Brain microvascular endothelial cell (primary cell): ENCODE data around the gene CRYZ.

Source experiments
- DNase-seq: peaks from one replicate; pipeline ENCODE4 v3.0.0-alpha.2; 2020
- H3K27ac ChIP-seq: fragments of 250-450 bp; sonication (Bioruptor Pico); 2 replicates; pipeline ENCODE4 v1.5.1; 2020; ENCODE audit warnings: mild to moderate bottlenecking, moderate library complexity
- H3K27me3 ChIP-seq: fragments of 250-450 bp; sonication (Bioruptor Pico); replicated peaks from 2 replicates; pipeline ENCODE4 v1.5.1; 2020; ENCODE audit warnings: mild to moderate bottlenecking
- H3K36me3 ChIP-seq: fragments of 250-450 bp; sonication (Bioruptor Pico); replicated peaks from 2 replicates; pipeline ENCODE4 v1.5.1; 2020; ENCODE audit warnings: mild to moderate bottlenecking
- H3K4me3 ChIP-seq: 2 replicates; pipeline ENCODE4 v1.5.1; 2011; ENCODE audit warnings: low read depth, mild to moderate bottlenecking, control low read depth, low read length, moderate library complexity
- CTCF ChIP-seq: IDR thresholded peaks from 2 replicates; pipeline ENCODE4 v1.5.1; 2011; ENCODE audit warnings: low read depth, mild to moderate bottlenecking, moderate library complexity, low read length, control low read depth, inconsistent platforms; ENCODE audit errors: missing control alignments
- in situ Hi-C: cut with HindIII; loops from 2 replicates; pipeline ENCODE4 v1.10.0; 2017; ENCODE audit warnings: low sequenced_read_pairs, low pct_ligation_motif_present

Gene CRYZ

GRCh38 chr1:74690909-74691308 lies 41.9 kb downstream of the CRYZ start:
- H3K27me3 ChIP-seq, result no peaks in the 10 kb centered on the region
- no peak for DNase-seq
- H3K4me3 ChIP-seq, result no peak overlapping the region
- no peaks in the 10 kb centered on the region for H3K36me3 ChIP-seq
- in situ Hi-C loops, result no loop called here
- TF ChIP-seq CTCF, result no peak
- H3K27ac ChIP-seq, result no peak overlapping the region

- Histone ChIP-seq H3K27ac (no peak overlapping the region), H3K4me3 (no peak overlapping the region), H3K27me3 (no peaks in the 10 kb centered on the region), H3K36me3 (no peaks in the 10 kb centered on the region)
- TF ChIP-seq CTCF, result no peak
- no peak for DNase-seq
- in situ Hi-C loops, result no loop called here
These were observed 42.5 kb downstream of the CRYZ start for GRCh38 chr1:74690364-74690696.

GRCh38 chr1:74689621-74690363 lies 43.1 kb downstream of the CRYZ start:
- DNase-seq, result peak; percentile 57
- H3K27ac ChIP-seq, result no peak overlapping the region
- in situ Hi-C loops, result no loop called here

GRCh38 chr1:74686928-74687327 lies 45.9 kb downstream of the CRYZ start:
- no peak overlapping the region for H3K4me3 ChIP-seq
- no peaks in the 10 kb centered on the region for H3K27me3 ChIP-seq
- no peak for DNase-seq
- H3K36me3 ChIP-seq, result no peaks in the 10 kb centered on the region
- H3K27ac ChIP-seq, result no peak overlapping the region
- TF ChIP-seq CTCF, result no peak
- in situ Hi-C loops, result no loop called here

More at GRCh38 chr1:74689621-74690363, 43.1 kb downstream of the CRYZ start:
- no peaks in the 10 kb centered on the region for H3K36me3 ChIP-seq
- no peak overlapping the region for H3K4me3 ChIP-seq
- H3K27me3 ChIP-seq, result no peaks in the 10 kb centered on the region
- TF ChIP-seq CTCF, result peak; percentile 69

- no peaks in the 10 kb centered on the region for H3K27me3 ChIP-seq
- no peaks in the 10 kb centered on the region for H3K36me3 ChIP-seq
- no peak for DNase-seq
- H3K4me3 ChIP-seq, result no peak overlapping the region
- no peak for TF ChIP-seq CTCF
- in situ Hi-C loops, result no loop called here
- H3K27ac ChIP-seq, result no peak overlapping the region
These were observed 48.5 kb downstream of the CRYZ start for GRCh38 chr1:74684301-74684700.

- Histone ChIP-seq H3K27me3 (no peaks in the 10 kb centered on the region), H3K27ac (no peak overlapping the region), H3K36me3 (no peaks in the 10 kb centered on the region), H3K4me3 (no peak overlapping the region)
- in situ Hi-C loops, result no loop called here
- no peak for TF ChIP-seq CTCF
- no peak for DNase-seq
These were observed 49.2 kb downstream of the CRYZ start for GRCh38 chr1:74683656-74684055.
